ENCODE measurements around the gene MIS18BP1. TPM values are rescaled to one million over a fixed set of nuclear protein-coding genes. Genes with fewer than 3 reads are reported as not detected.

The MIS18BP1 gene
- total RNA-seq, 2 donors from 2014 or later = 61.0 to 91.8 TPM

- Histone ChIP-seq H3K27ac (ENCODE audit: low read depth, low read length) (no peak overlapping the region), H3K36me3 (ENCODE audit: control insufficient read depth, insufficient read depth, low read length) (no peaks in the 10 kb centered on the region), H3K27me3 (ENCODE audit: control insufficient read depth, insufficient read depth, low read length, poor library complexity, severe bottlenecking) (no peaks in the 10 kb centered on the region), H3K4me3 (ENCODE audit: low read length) (no peak overlapping the region), H3K9ac (ENCODE audit: extremely low read depth, low read length, poor library complexity, severe bottlenecking) (no peak overlapping the region), H3K4me1 (ENCODE audit: control insufficient read depth, insufficient read depth, low read length) (no peaks in the 10 kb centered on the region), H3K9me3 (ENCODE audit: control insufficient read depth, low read length) (peaks cover 40% of the 10 kb centered on the region)
- Mint-ChIP-seq H3K9me3 (peaks cover 37% of the 10 kb centered on the region), H3K27ac (no peak overlapping the region), H3K36me3 (ENCODE audit: low read depth) (peaks cover 5% of the 10 kb centered on the region), H3K4me1 (no peaks in the 10 kb centered on the region), H3K27me3 (ENCODE audit: insufficient read depth) (peaks cover 6% of the 10 kb centered on the region), H3K4me3 (no peak overlapping the region)
- WGBS, 2 experiments (ENCODE audit: insufficient coverage in 1 of 2, insufficient read length in 1 of 2) = 80% methylated on average over 1 of the region's 1 CpG; no CpG with 5 or more reads in 1 of the 2 experiments
- no peak for DNase-seq
- TF ChIP-seq CTCF (conservative IDR thresholded peaks at IDR 0.05) = no peak
Observed at GRCh38 chr14:45258073-45258472, 5.1 kb upstream of the MIS18BP1 start.

DNA sequence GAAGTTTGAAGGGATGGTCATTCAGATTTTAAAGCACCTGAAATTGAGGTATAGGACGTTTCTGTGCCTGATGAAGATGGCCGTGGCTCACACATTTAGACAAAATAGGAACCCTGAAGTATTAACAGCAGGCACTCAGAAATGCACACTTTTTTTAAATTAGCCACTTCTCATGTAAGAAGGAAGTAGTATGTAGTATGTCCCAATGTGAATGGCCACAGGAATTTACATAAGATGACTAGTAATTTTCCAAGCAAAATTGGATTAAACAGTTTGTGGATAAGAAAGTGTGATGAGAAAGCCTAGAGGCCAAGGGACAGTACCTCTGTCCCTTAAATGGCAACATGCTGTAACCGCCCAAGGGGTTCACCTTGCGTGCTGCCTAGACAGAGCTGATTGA is 1.8 kb upstream of the MIS18BP1 start:
- no peak for DNase-seq
- Histone ChIP-seq H3K27me3 (ENCODE audit: control insufficient read depth, insufficient read depth, low read length, poor library complexity, severe bottlenecking) (no peaks in the 10 kb centered on the region), H3K9me3 (ENCODE audit: control insufficient read depth, low read length) (peaks cover 39% of the 10 kb centered on the region), H3K36me3 (ENCODE audit: control insufficient read depth, insufficient read depth, low read length) (no peaks in the 10 kb centered on the region), H3K4me3 (ENCODE audit: low read length) (no peak overlapping the region), H3K27ac (ENCODE audit: low read depth, low read length) (no peak overlapping the region), H3K4me1 (ENCODE audit: control insufficient read depth, insufficient read depth, low read length) (no peaks in the 10 kb centered on the region), H3K9ac (ENCODE audit: extremely low read depth, low read length, poor library complexity, severe bottlenecking) (no peak overlapping the region)
- peaks cover 8% of the 10 kb centered on the region for H3K36me3 Mint-ChIP-seq (ENCODE audit: low read depth)
- 87 to 93% methylated on average over 4 of the region's 4 CpGs for WGBS, 2 experiments (ENCODE audit: insufficient coverage in 1 of 2, insufficient read length in 1 of 2)
- H3K4me1 Mint-ChIP-seq = peaks cover 15% of the 10 kb centered on the region
- H3K27me3 Mint-ChIP-seq (ENCODE audit: insufficient read depth) = peaks cover 6% of the 10 kb centered on the region
- TF ChIP-seq CTCF (conservative IDR thresholded peaks at IDR 0.05) = no peak
- peaks cover 38% of the 10 kb centered on the region for H3K9me3 Mint-ChIP-seq
- H3K27ac Mint-ChIP-seq = no peak overlapping the region
- H3K4me3 Mint-ChIP-seq = no peak overlapping the region

- DNase-seq = no peak
Observed at GRCh38 chr14:45253754-45254310, 830 bp upstream of the MIS18BP1 start.

More at GRCh38 chr14:45253754-45254310, 830 bp upstream of the MIS18BP1 start:
- Mint-ChIP-seq H3K36me3 (ENCODE audit: low read depth) (peaks cover 8% of the 10 kb centered on the region), H3K27me3 (ENCODE audit: insufficient read depth) (peaks cover 6% of the 10 kb centered on the region), H3K4me3 (peak overlapping the region; percentile 83), H3K9me3 (peaks cover 29% of the 10 kb centered on the region), H3K27ac (peak overlapping the region; percentile 94), H3K4me1 (peaks cover 15% of the 10 kb centered on the region)
- peak overlapping the region; percentile 15 for H3K9ac ChIP-seq (ENCODE audit: extremely low read depth, low read length, poor library complexity, severe bottlenecking)
- H3K27ac ChIP-seq (ENCODE audit: low read depth, low read length) = no peak overlapping the region
- WGBS, 2 experiments (ENCODE audit: insufficient coverage in 1 of 2, insufficient read length in 1 of 2) = 90 to 96% methylated on average over 15 to 23 of the region's 23 CpGs
- H3K27me3 ChIP-seq (ENCODE audit: control insufficient read depth, insufficient read depth, low read length, poor library complexity, severe bottlenecking) = no peaks in the 10 kb centered on the region
- no peaks in the 10 kb centered on the region for H3K4me1 ChIP-seq (ENCODE audit: control insufficient read depth, insufficient read depth, low read length)
- peaks cover 30% of the 10 kb centered on the region for H3K9me3 ChIP-seq (ENCODE audit: control insufficient read depth, low read length)
- no peaks in the 10 kb centered on the region for H3K36me3 ChIP-seq (ENCODE audit: control insufficient read depth, insufficient read depth, low read length)
- H3K4me3 ChIP-seq (ENCODE audit: low read length) = peak overlapping the region; percentile 92
- TF ChIP-seq CTCF (conservative IDR thresholded peaks at IDR 0.05) = no peak

Measured in endodermal cell (in vitro differentiated cells).